GM23338 (cell line): ENCODE measurements around the gene PTPRE. TPM values are rescaled to one million over a fixed set of nuclear protein-coding genes. Genes with fewer than 3 reads are reported as not detected.

Source experiments
- ATAC-seq: fragments of 200-7000 bp; cut with Tn5 transposase; 3 replicates; pipeline ENCODE4 v1.9.1; 2020
- DNase-seq: peaks from one replicate; pipeline ENCODE4 v3.0.0-alpha.2; 2015; ENCODE audit warnings: low spot score
- H2AFZ ChIP-seq: fragments of 200-600 bp; sonication (generic); 2 replicates; pipeline ENCODE4 v1.8.0; 2016; ENCODE audit warnings: antibody characterized with exemption, mild to moderate bottlenecking, moderate library complexity
- H3F3A ChIP-seq: fragments of 200-600 bp; sonication (generic); replicated peaks from 2 replicates; pipeline ENCODE4 v1.8.0; 2017; ENCODE audit warnings: antibody characterized with exemption, mixed run types, low read depth
- H3K27ac ChIP-seq: fragments of 200-600 bp; sonication (generic); 2 replicates; pipeline ENCODE4 v1.6.1; 2016; ENCODE audit warnings: low read depth
- H3K27me3 ChIP-seq: fragments of 200-600 bp; sonication (generic); 2 replicates; pipeline ENCODE4 v1.8.0; 2016; ENCODE audit warnings: mild to moderate bottlenecking, mixed run types, moderate library complexity; ENCODE audit not compliant: insufficient read depth
- H3K36me3 ChIP-seq: fragments of 200-600 bp; sonication (generic); 2 replicates; pipeline ENCODE4 v1.8.0; 2016; ENCODE audit warnings: mild to moderate bottlenecking; ENCODE audit not compliant: insufficient read depth
- H3K4me1 ChIP-seq: fragments of 200-600 bp; sonication (generic); 2 replicates; pipeline ENCODE4 v1.8.0; 2016; ENCODE audit warnings: mild to moderate bottlenecking, moderate library complexity; ENCODE audit not compliant: insufficient read depth
- H3K4me2 ChIP-seq: fragments of 200-600 bp; sonication (generic); 2 replicates; pipeline ENCODE4 v1.7.1; 2017; ENCODE audit warnings: mixed run types
- H3K4me3 ChIP-seq: fragments of 200-600 bp; sonication (generic); 2 replicates; pipeline ENCODE4 v1.6.1; 2016; ENCODE audit warnings: mixed run types
- H3K79me2 ChIP-seq: fragments of 200-600 bp; sonication (generic); replicated peaks from 2 replicates; pipeline ENCODE4 v1.8.0; 2017; ENCODE audit warnings: mild to moderate bottlenecking; ENCODE audit not compliant: insufficient read depth
- H3K9me2 ChIP-seq: fragments of 200-600 bp; sonication (generic); 2 replicates; pipeline ENCODE4 v1.8.0; 2017; ENCODE audit not compliant: insufficient read depth
- H4K20me1 ChIP-seq: fragments of 200-600 bp; sonication (generic); replicated peaks from 2 replicates; pipeline ENCODE4 v1.8.0; 2017; ENCODE audit warnings: mild to moderate bottlenecking; ENCODE audit not compliant: insufficient read depth
- H3K27ac Mint-ChIP-seq: 2 replicates; pipeline ENCODE4 v1.8.0; 2020; ENCODE audit warnings: inconsistent platforms, mild to moderate bottlenecking, moderate library complexity, mixed read lengths
- H3K27me3 Mint-ChIP-seq: 3 replicates; pipeline ENCODE4 v1.8.0; 2022; ENCODE audit warnings: low read depth, mild to moderate bottlenecking, moderate library complexity, mixed read lengths, inconsistent platforms; ENCODE audit not compliant: insufficient read depth, poor library complexity
- H3K36me3 Mint-ChIP-seq: 3 replicates; pipeline ENCODE4 v1.8.0; 2021; ENCODE audit warnings: low read depth, mild to moderate bottlenecking, inconsistent platforms, moderate library complexity, mixed read lengths
- H3K4me1 Mint-ChIP-seq: 3 replicates; pipeline ENCODE4 v1.8.0; 2020; ENCODE audit warnings: mild to moderate bottlenecking, inconsistent platforms, mixed read lengths
- H3K4me3 Mint-ChIP-seq: 3 replicates; pipeline ENCODE4 v1.8.0; 2021; ENCODE audit warnings: moderate library complexity, mild to moderate bottlenecking, inconsistent platforms, mixed read lengths
- H3K9me3 Mint-ChIP-seq: 3 replicates; pipeline ENCODE4 v1.8.0; 2020; ENCODE audit warnings: moderate library complexity, mild to moderate bottlenecking, inconsistent platforms, mixed read lengths
- CREB1 ChIP-seq: fragments of 250-450 bp; sonication (Bioruptor Pico); IDR thresholded peaks from 2 replicates; pipeline ENCODE4 v1.5.0; 2020; ENCODE audit warnings: low read depth, mild to moderate bottlenecking, moderate library complexity
- EZH2 ChIP-seq: fragments of 200-600 bp; sonication (generic); IDR thresholded peaks from one replicate; pipeline ENCODE4 v1.8.0; 2017; ENCODE audit warnings: antibody characterized with exemption, mild to moderate bottlenecking, low read depth; ENCODE audit not compliant: unreplicated experiment
- EZH2phosphoT487 ChIP-seq: fragments of 200-600 bp; sonication (generic); IDR thresholded peaks from one replicate; pipeline ENCODE4 v1.8.1; 2018; ENCODE audit warnings: antibody characterized with exemption; ENCODE audit not compliant: unreplicated experiment
- JUNB ChIP-seq: IDR thresholded peaks from one replicate; pipeline ENCODE4 v1.6.1; 2016; ENCODE audit warnings: antibody characterized with exemption; ENCODE audit not compliant: unreplicated experiment
- NANOG ChIP-seq: IDR thresholded peaks from 2 replicates; pipeline ENCODE4 v1.6.1; 2016; ENCODE audit warnings: antibody characterized with exemption, borderline replicate concordance
- POLR2AphosphoS5 ChIP-seq: IDR thresholded peaks from 2 replicates; pipeline ENCODE4 v1.6.1; 2016; ENCODE audit warnings: antibody characterized with exemption, low read depth
- STAT1 ChIP-seq: IDR thresholded peaks from one replicate; pipeline ENCODE4 v1.6.1; 2016; ENCODE audit warnings: antibody characterized with exemption; ENCODE audit not compliant: unreplicated experiment
- ZNF114 ChIP-seq: fragments of 250-450 bp; sonication (Bioruptor Pico); IDR thresholded peaks from 2 replicates; pipeline ENCODE4 v1.5.0; 2020; ENCODE audit warnings: mild to moderate bottlenecking, moderate library complexity
- ZNF331 ChIP-seq: fragments of 250-450 bp; sonication (Bioruptor Pico); IDR thresholded peaks from 2 replicates; pipeline ENCODE4 v1.5.0; 2020; ENCODE audit warnings: low read depth, mild to moderate bottlenecking, moderate library complexity
- polyA plus RNA-seq: library from polyadenylated mRNA; unstranded; fragments of >200 nt; fragmentation: Nextera tagmentation; extraction: Ambion mirVana; gene quantifications from 2 replicates; pipeline ENCODE4 v1.2.1, GENCODE V29; 2016
- total RNA-seq: library from RNA; depleted of rRNA; stranded (reverse); fragments of >200 nt; shearing (Covaris generic); gene quantifications from 2 replicates; pipeline ENCODE4 v1.2.3, GENCODE V29; 2014
- TF ChIP-seq, protein P1 (sequence below): IDR thresholded peaks from 2 replicates; pipeline ENCODE4 v1.6.1; 2016; ENCODE audit warnings: antibody characterized with exemption
- TF ChIP-seq, protein P2 (sequence below): IDR thresholded peaks from one replicate; pipeline ENCODE4 v1.6.1; 2018; ENCODE audit warnings: antibody characterized with exemption; ENCODE audit not compliant: unreplicated experiment
- TF ChIP-seq, protein P3 (sequence below), 2 experiments: fragments of 200-600 bp in 1 of 2; sonication (generic) in 1 of 2; conservative IDR thresholded peaks; 2 replicates each; pipeline versions ENCODE4 v1.5.1 to v1.6.1; 2016 to 2017; ENCODE audit warnings: antibody characterized with exemption in 2 of 2, low read depth in 2 of 2, mild to moderate bottlenecking in 2 of 2, moderate library complexity in 1 of 2

PTPRE gene
- total and polyA plus RNA-seq, 2 experiments from 2014 or later: 0.34 to 0.42 TPM

DNA sequence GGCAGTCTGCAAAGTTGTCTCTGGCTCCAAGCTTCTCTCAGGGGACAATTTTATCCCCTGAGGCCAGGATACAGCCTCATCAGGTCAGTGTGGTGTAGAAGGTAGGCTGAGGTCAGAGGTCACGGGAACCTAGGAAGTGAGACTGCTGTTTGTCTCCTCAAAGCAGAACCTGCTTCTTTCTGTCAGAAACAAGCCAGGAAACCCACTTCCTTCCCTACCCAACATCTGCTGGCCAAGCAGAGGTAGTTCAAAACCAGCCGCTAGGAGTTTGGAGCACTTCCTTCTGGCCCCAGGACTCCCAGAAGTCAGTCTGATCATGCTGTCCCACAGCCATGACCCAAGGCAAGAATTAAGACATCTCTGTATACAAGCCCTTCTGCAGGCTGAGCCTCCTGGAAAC is 26.3 kb upstream of the PTPRE start:
- H3K9me2 ChIP-seq: no peaks in the 10 kb centered on the region
- no peaks in the 10 kb centered on the region for H3K4me1 ChIP-seq
- no peaks in the 10 kb centered on the region for H3K27me3 ChIP-seq
- no peak for ATAC-seq
- no peaks in the 10 kb centered on the region for H3K9me3 Mint-ChIP-seq
- no peak overlapping the region for H3K4me3 ChIP-seq
- no peak for DNase-seq
- no peak overlapping the region for H3K27ac ChIP-seq
- H4K20me1 ChIP-seq: no peaks in the 10 kb centered on the region
- H3K79me2 ChIP-seq: no peaks in the 10 kb centered on the region
- peaks cover 5% of the 10 kb centered on the region for H3K27me3 Mint-ChIP-seq
- no peak overlapping the region for H3K4me3 Mint-ChIP-seq
- H3K4me2 ChIP-seq: no peak overlapping the region
- TF ChIP-seq NANOG (no peak), STAT1 (no peak), CREB1 (CRISPR knock-in tag) (no peak), EZH2phosphoT487 (no peak), JUNB (no peak)
- TF ChIP-seq, protein P1, sequence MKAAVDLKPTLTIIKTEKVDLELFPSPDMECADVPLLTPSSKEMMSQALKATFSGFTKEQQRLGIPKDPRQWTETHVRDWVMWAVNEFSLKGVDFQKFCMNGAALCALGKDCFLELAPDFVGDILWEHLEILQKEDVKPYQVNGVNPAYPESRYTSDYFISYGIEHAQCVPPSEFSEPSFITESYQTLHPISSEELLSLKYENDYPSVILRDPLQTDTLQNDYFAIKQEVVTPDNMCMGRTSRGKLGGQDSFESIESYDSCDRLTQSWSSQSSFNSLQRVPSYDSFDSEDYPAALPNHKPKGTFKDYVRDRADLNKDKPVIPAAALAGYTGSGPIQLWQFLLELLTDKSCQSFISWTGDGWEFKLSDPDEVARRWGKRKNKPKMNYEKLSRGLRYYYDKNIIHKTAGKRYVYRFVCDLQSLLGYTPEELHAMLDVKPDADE: no peak
- no peaks in the 10 kb centered on the region for H3K36me3 ChIP-seq
- no peaks in the 10 kb centered on the region for H3K4me1 Mint-ChIP-seq
- H3F3A ChIP-seq: no peaks in the 10 kb centered on the region
- no peak overlapping the region for H3K27ac Mint-ChIP-seq
- H2AFZ ChIP-seq: no peak overlapping the region
- no peaks in the 10 kb centered on the region for H3K36me3 Mint-ChIP-seq

DNA sequence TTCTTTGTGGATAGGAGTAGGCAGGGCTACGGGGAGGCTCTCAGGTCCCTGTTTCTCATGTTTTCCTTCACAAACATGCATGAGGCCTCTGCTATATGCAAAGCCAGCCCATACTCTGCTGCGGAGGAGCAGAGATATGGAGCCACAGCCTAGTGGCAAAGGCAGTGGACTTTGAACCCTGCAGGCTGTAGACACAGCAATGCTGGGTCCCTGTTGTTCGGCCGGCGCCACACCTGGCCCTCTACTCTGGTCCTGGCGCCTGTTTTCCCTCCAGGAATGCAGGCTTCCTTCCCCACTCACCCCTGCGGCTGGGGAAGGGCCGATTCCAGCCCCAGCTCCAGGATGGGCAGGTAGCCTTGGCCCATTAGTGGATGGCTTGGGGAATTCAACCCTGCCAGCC is 25.6 kb upstream of the PTPRE start:
- Mint-ChIP-seq H3K27ac (no peak overlapping the region), H3K27me3 (peaks cover 5% of the 10 kb centered on the region), H3K9me3 (no peaks in the 10 kb centered on the region), H3K4me1 (no peaks in the 10 kb centered on the region), H3K4me3 (no peak overlapping the region), H3K36me3 (no peaks in the 10 kb centered on the region)
- H3K27me3 ChIP-seq: no peaks in the 10 kb centered on the region
- H3K4me2 ChIP-seq: no peak overlapping the region
- no peaks in the 10 kb centered on the region for H3F3A ChIP-seq
- no peaks in the 10 kb centered on the region for H3K36me3 ChIP-seq
- no peak overlapping the region for H3K4me3 ChIP-seq
- no peaks in the 10 kb centered on the region for H3K9me2 ChIP-seq
- no peak overlapping the region for H2AFZ ChIP-seq
- no peak for ATAC-seq
- H4K20me1 ChIP-seq: no peaks in the 10 kb centered on the region
- DNase-seq: no peak
- H3K79me2 ChIP-seq: no peaks in the 10 kb centered on the region
- H3K4me1 ChIP-seq: no peaks in the 10 kb centered on the region
- no peak overlapping the region for H3K27ac ChIP-seq
- TF ChIP-seq, protein P2, sequence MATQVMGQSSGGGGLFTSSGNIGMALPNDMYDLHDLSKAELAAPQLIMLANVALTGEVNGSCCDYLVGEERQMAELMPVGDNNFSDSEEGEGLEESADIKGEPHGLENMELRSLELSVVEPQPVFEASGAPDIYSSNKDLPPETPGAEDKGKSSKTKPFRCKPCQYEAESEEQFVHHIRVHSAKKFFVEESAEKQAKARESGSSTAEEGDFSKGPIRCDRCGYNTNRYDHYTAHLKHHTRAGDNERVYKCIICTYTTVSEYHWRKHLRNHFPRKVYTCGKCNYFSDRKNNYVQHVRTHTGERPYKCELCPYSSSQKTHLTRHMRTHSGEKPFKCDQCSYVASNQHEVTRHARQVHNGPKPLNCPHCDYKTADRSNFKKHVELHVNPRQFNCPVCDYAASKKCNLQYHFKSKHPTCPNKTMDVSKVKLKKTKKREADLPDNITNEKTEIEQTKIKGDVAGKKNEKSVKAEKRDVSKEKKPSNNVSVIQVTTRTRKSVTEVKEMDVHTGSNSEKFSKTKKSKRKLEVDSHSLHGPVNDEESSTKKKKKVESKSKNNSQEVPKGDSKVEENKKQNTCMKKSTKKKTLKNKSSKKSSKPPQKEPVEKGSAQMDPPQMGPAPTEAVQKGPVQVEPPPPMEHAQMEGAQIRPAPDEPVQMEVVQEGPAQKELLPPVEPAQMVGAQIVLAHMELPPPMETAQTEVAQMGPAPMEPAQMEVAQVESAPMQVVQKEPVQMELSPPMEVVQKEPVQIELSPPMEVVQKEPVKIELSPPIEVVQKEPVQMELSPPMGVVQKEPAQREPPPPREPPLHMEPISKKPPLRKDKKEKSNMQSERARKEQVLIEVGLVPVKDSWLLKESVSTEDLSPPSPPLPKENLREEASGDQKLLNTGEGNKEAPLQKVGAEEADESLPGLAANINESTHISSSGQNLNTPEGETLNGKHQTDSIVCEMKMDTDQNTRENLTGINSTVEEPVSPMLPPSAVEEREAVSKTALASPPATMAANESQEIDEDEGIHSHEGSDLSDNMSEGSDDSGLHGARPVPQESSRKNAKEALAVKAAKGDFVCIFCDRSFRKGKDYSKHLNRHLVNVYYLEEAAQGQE: no peak
- TF ChIP-seq EZH2phosphoT487: no peak
- no peak for TF ChIP-seq EZH2
- no peak for TF ChIP-seq CREB1 (CRISPR knock-in tag)
- TF ChIP-seq, protein P3, sequence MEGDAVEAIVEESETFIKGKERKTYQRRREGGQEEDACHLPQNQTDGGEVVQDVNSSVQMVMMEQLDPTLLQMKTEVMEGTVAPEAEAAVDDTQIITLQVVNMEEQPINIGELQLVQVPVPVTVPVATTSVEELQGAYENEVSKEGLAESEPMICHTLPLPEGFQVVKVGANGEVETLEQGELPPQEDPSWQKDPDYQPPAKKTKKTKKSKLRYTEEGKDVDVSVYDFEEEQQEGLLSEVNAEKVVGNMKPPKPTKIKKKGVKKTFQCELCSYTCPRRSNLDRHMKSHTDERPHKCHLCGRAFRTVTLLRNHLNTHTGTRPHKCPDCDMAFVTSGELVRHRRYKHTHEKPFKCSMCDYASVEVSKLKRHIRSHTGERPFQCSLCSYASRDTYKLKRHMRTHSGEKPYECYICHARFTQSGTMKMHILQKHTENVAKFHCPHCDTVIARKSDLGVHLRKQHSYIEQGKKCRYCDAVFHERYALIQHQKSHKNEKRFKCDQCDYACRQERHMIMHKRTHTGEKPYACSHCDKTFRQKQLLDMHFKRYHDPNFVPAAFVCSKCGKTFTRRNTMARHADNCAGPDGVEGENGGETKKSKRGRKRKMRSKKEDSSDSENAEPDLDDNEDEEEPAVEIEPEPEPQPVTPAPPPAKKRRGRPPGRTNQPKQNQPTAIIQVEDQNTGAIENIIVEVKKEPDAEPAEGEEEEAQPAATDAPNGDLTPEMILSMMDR (conservative IDR thresholded peaks at IDR 0.05; ENCODE audit: low read depth in 2 of 2): no peak
- TF ChIP-seq JUNB: no peak
- TF ChIP-seq ZNF331 (CRISPR knock-in tag): no peak
- no peak for TF ChIP-seq POLR2AphosphoS5
- no peak for TF ChIP-seq NANOG
- TF ChIP-seq STAT1: no peak
- TF ChIP-seq ZNF114 (CRISPR knock-in tag): no peak
- TF ChIP-seq, protein P1: no peak
